Measurements from ENCODE around the gene ZDHHC18. TPM values are rescaled to one million over a fixed set of nuclear protein-coding genes. Genes with fewer than 3 reads are reported as not detected.

The ZDHHC18 gene, protein sequence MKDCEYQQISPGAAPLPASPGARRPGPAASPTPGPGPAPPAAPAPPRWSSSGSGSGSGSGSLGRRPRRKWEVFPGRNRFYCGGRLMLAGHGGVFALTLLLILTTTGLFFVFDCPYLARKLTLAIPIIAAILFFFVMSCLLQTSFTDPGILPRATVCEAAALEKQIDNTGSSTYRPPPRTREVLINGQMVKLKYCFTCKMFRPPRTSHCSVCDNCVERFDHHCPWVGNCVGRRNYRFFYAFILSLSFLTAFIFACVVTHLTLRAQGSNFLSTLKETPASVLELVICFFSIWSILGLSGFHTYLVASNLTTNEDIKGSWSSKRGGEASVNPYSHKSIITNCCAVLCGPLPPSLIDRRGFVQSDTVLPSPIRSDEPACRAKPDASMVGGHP
- 19.2 TPM for total RNA-seq

DNA sequence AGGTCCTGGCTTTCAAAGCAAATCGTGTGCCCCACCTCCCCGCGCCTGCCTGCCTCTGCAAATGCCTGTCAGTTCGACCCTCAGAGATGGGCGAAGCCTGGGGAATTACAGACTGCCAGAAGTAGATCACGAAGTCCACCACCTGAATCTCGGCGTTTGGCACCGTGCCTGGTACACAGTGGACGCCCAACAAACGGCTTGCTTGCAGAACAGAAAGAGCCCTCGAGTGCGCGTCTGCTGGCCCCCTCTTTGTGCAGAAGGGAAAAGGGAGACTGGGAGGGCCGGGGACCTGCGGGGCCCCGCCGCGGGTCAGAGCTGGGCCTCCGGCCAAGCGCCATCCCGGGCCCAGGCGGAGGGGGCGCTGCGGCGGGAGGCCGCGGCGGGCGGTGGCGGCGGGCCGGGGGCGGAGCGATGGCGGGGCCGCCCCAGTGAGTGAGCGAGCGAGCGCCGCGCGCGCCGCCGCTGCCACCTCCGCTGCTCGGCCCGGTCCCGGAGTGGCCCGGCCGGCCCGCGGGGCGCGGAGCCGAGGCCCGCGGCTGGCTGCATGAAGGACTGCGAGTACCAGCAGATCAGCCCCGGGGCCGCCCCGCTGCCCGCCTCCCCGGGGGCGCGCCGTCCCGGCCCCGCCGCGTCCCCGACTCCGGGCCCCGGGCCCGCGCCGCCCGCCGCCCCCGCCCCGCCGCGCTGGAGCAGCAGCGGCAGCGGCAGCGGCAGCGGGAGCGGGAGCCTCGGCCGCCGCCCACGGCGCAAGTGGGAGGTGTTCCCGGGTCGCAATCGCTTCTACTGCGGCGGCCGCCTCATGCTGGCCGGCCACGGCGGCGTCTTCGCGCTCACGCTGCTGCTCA, at the start of gene ZDHHC18:
Gene ZDHHC18, plus strand, starts transcription at position 428 of the 845 bp plus-strand sequence. Its CDS starts 117 bp downstream, at position 545.
- DNase-seq, result peak; percentile 48

DNA sequence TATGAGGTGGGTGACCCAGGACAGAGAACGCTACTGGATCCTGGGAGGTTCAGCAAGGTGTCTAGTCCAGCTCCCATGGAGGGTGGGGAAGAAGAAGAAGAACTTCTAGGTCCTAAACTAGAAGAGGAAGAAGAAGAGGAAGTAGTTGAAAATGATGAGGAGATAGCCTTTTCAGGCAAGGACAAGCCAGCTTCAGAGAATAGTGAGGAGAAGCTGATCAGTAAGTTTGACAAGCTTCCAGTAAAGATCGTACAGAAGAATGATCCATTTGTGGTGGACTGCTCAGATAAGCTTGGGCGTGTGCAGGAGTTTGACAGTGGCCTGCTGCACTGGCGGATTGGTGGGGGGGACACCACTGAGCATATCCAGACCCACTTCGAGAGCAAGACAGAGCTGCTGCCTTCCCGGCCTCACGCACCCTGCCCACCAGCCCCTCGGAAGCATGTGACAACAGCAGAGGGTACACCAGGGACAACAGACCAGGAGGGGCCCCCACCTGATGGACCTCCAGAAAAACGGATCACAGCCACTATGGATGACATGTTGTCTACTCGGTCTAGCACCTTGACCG, 47.3 kb upstream of the ZDHHC18 start:
- DNase-seq, result no peak

DNA sequence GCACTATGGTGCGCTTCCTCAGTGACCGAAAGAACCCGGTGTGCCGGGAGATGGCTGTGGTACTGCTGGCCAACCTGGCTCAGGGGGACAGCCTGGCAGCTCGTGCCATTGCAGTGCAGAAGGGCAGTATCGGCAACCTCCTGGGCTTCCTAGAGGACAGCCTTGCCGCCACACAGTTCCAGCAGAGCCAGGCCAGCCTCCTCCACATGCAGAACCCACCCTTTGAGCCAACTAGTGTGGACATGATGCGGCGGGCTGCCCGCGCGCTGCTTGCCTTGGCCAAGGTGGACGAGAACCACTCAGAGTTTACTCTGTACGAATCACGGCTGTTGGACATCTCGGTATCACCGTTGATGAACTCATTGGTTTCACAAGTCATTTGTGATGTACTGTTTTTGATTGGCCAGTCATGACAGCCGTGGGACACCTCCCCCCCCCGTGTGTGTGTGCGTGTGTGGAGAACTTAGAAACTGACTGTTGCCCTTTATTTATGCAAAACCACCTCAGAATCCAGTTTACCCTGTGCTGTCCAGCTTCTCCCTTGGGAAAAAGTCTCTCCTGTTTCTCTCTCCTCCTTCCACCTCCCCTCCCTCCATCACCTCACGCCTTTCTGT, 46.0 kb upstream of the ZDHHC18 start:
- no peak for DNase-seq

DNA sequence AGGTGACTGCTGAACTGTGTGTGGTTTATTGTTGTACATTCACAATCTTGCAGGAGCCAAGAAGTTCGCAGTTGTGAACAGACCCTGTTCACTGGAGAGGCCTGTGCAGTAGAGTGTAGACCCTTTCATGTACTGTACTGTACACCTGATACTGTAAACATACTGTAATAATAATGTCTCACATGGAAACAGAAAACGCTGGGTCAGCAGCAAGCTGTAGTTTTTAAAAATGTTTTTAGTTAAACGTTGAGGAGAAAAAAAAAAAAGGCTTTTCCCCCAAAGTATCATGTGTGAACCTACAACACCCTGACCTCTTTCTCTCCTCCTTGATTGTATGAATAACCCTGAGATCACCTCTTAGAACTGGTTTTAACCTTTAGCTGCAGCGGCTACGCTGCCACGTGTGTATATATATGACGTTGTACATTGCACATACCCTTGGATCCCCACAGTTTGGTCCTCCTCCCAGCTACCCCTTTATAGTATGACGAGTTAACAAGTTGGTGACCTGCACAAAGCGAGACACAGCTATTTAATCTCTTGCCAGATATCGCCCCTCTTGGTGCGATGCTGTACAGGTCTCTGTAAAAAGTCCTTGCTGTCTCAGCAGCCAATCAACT, 45.2 kb upstream of the ZDHHC18 start:
- DNase-seq, result no peak

DNA sequence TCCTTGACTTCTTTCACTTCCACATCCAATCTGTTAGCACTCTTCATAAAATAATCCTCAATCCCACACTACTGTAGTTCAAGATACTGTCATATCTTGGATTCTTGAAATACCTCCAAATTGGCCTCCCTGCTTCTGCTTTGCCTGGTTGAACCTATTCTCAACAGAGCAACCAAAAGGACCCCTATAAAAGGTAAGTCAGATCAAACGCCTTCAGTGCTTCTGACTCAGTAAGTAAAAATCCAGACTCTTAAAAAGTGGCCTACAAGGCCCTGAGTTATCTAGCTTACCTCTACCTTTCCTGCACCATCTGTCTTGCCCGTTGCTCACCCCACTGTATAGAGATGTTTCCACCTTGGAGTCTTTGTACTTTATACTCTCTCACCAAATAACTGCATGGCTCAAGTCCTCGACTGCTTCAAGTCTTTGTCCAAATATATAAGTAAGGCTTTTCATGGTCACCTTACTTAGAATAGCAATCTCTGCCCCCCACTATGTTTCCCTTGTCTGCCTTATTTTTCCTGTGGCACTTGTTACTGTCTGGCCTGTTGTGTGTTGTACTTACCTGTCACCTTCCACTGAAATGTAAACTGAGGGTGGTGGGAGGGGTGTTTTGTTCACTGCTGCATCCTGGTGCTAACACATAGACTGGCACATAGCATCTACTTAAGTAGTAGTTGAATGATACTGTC, 43.8 kb upstream of the ZDHHC18 start:
- DNase-seq, result no peak

DNA sequence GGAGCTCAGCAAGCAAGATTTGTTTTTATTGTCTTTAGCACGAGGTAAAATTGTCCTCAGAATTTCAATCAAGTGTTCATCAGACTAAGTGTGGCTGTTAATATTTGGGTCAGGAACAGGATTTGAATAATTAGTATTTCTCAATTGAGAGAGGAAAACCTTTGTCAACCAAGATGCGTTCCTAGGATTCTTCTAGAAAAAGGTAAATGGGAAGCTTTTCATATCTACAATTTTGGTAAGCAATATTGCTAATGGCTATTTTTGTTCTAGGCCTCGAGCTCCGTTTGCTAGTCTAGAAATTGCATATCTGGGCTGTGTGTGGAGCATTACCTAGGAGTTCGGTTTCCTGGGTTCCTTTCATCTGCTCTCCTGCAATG, 42.9 kb upstream of the ZDHHC18 start:
- DNase-seq, result no peak

DNA sequence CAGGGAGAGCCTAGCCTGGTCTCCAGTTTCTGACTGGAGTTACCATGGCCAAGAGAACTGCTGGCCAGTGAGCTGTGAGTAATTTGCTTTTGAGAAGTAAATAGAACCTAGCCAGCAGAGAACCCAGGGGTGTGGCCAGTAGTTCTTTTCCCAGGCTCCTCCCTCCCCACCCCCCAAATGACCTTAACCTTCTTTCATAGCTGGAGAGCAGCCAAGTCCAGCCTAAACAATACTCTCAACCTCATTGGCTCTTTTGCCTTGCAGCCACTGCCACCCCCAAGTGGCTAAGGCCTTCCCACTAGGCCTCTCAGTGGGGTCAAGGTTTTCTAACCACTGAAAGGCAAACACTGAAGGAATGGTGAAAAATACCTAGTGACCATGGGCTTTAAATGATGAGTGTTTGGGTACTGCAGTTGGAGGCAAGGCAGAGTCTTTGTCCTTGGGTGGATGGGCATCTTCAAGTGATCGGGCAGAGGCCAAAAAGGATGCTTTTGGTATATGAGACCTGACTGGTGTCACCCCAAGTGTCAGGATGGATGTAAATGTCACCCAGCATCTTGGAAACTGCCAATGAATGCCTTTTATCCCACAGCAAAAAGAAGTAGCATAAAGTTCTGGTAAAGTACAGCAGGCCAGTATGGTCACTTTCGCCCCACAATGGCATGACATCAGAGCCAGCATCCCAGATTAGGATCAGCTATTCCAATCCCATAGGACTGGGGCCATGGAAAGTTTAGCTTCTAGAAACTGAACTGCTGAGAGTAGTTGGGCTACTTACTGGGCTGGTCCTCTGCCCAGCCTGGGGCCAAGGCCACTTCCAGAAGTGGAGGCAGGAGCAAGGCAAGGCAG, 42.2 kb upstream of the ZDHHC18 start:
- DNase-seq, result peak; percentile 23

DNA sequence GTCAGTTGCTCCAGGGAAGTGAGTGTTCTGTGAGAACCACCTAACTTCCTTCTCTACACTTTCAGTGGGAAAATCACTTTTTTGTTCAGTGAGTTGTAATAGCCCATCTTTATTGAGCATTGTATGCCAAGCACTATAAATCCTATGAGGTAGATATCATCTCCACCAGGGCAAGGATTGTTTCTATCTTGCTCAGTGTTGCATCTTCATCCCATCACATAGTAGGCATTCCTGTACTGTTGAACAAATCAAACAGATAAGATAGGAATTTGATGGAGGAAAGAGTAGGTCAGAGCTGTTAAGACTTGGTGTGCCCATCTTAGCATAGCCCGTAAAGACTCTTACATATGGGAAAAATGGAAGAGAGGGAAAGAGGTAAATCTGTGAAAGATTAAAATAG, 41.6 kb upstream of the ZDHHC18 start:
- DNase-seq, result no peak

DNA sequence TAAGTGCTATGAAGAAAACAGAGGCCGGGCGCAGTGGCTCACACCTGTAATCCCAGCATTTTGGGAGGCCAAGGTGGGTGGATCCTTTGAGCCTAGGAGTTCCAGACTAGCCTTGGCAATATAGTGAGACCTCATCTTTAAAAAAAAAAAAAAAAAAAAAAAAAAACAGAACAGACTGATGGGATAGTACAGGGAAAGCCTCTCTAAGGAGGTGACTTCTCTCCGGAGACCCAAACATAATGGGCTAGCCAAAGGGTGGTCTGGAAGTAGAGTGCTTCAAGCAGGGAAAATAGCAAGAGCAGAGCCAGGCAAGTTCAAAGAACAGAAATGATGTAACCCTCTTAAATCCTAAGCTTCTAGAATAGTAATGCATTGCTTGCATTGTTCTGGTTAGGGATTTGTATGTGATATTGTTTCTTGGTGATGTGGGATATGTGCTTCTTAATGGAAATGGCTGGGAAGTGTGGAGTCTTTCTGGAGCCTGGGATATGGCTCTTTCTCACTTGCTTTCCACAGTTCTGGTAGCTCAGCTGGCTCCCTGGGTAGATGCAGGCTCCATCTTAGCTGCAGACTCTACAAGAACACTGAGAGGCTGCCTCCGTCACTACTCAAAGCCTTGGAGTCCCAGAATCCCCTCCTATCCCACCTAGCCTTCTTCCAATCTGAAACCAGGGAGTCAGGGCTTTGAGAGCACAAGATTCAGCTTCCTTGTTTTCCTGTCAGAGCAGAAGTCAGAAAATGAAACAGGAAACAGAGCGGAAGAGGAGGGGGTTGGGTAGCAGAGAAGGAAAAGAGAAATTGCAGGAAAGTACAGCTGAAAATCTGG, 40.7 kb upstream of the ZDHHC18 start:
- no peak for DNase-seq

DNA sequence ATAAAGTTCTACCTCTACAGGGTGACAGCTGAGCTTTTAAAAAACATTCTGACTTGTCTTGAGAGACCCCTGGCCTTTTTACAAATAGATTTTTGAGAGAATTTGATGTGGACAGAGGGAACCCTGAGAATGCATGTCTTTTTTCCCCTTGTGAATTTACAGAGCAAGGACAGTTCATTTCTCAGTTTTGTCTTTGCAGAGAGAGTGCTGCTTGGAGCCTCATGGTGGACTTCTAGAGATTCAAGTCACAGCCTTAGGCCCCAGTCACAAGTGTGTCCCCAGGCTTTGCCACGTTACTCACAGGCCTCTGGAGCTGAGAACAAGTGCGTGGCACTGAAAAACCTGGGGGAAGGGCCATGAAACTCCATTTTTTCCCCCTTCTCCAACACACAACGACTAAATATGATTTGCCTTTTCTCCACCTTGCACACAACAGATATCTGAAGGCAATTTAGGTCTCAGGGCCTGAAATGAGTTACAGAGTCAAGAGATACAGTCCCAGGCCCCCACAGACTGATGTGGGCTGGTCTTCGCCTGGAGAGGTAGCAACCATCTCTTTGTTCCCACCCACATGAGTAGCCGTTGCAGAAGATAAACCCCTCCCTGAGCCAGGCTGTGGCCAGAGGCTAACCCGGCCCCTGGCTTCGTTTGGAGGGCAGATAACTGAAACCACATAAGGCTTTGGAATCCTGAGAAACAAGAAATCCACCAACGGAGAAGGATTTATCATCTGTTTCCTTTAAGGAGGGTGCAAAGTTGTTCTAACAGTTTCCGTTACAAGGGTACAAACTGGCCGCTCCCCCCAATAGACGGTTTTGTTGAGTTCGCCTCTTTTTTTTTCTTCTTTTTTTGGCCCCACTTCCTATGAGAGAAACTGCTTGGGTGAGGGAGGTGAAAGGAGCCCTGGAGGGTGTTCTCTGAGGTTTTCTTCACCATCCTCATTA, 39.8 kb upstream of the ZDHHC18 start:
- DNase-seq, result peak; percentile 9

DNA sequence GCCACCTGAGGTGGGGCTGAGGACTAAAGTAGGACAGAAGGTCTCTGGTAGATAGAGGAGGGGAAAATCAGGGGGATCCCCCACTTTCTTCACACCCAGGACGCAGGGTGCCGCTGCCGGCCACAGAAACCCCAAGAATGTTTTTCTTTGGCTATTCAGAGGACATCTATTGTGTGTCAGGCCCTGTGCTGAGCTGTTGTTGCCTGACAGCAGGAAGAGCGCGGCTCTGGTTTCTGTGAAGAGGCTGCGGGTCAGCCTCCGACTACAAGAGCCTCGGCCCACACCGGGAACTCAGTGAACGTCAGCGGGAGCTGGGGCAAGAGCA, 39.1 kb upstream of the ZDHHC18 start:
- DNase-seq, result peak; percentile 53

DNA sequence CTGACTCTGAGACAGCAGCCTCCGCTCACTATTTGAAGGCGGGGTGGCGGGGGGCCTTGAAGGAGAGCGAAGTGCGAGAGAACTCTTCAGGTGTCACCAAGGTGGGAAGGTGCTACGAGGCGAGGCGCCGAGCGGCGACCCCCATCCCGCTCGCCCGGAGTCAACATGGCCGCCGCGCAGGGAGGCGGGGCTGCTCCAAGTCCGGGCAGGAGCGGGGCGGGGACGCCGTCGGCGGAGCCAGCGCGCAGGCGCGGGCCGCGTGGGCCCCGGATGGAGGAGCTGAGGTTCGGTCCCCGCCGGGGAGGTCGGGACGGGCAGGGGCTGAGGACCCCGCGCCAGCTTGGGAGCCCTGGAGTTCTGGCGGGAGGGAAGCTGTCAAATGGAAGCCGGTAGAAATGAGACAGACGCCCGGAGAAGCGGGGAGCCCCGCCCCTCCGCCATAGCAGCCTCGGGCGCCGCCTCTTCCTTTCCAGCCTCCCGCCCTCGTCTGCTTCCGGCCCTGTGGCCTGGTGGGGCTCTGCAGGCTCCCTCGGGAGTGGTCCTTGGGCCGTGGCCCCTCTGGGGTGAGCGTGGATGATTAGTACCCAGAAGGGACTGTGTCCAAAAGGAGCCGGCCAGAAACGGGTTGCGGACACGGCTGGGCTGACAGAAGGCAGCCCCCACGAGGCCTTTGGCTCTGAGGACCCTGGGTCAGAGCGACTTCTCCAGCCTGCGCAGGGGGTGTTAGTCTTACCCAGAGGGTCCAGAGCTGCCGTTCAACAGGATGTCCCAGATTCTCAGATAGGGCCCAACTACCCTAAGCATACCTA, 38.6 kb upstream of the ZDHHC18 start, which contains the start of gene PIGV:
Gene PIGV, plus strand, starts transcription at position 245 of the 809 bp plus-strand sequence. CDS start 2,866 bp downstream, outside the sequence.
- peak; percentile 83 for DNase-seq

DNA sequence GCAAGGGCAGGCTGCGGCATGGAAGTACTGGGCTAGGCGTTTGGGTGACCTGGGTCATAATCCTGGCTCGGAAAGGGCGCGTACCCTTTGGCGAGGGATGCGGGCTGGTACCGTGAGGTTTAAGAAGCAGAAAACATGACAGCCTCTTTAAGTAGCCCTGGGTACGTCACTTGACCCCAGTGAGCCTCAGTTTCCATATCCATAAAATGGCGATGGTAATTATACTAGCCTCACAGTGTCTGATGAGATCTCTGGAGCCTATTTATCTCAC, 38.0 kb upstream of the ZDHHC18 start:
- DNase-seq, result no peak

DNA sequence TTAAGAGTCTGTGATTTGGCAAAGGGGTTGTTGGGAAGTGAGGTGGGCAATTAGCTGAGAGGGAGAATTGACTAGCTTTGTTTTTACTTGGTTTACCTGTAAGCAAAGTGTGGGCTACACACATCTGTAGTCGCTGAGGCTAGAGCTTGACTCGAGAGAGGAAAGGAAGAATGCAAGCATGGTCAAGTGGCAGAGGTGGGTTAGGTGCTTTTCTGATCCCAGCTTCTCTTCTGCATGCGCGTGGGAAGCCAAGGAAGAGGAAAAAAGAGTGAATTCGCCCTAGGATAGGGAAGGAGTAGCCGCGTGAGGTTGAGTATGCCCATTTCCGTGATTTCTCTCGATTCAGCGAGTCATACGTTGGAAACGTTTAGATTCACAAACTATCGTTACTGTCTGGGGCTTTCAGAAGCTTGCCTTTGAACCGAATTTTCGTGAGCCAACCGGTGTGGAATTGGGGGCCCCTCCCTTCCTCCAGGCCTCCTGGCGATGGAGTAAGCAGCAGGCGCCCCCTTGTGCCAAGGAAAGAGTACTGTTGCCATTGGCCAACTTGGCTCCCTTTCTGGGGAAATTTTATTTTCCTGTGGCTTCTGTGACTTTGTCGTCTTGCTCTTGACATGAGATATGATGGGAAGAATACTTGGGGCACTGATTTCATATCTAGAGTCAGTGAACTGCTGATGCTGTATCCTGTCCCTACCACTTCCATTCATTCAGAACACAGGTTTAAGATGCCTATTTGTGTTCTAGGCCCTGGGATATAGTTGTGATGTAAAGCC, 37.5 kb upstream of the ZDHHC18 start:
- peak; percentile 71 for DNase-seq

DNA sequence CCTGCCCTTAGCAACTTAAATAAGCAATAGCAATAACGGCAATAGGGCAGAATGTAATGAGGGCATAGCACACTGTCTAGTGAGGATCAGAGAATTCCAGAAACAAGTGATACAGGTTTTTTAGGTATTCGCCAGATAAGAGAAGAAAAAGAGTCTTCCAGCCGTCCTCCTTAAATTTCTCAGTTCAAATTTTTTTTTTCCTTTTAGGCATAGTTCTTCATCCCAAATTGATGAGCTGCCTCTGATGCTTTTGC, 36.9 kb upstream of the ZDHHC18 start:
- DNase-seq, result no peak

DNA sequence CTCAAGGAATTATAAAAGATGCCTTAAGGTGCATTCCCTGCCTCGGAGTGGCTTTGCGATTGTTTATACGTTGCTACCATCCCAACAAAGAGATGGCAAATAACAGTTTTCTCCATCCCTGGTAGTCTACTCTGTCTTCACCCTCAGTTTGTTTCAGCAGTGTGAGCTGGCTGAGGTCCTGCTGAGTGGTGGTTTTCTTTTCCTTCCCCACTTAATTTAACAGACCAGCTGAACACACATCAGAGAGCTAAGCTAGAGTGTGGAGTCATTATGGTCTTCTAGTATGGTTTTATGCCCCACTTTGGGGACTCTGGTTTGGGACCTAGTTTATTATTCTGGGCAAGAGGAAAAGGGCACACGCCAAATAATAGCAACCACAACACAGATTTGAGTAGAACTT, 36.6 kb upstream of the ZDHHC18 start:
- no peak for DNase-seq

DNA sequence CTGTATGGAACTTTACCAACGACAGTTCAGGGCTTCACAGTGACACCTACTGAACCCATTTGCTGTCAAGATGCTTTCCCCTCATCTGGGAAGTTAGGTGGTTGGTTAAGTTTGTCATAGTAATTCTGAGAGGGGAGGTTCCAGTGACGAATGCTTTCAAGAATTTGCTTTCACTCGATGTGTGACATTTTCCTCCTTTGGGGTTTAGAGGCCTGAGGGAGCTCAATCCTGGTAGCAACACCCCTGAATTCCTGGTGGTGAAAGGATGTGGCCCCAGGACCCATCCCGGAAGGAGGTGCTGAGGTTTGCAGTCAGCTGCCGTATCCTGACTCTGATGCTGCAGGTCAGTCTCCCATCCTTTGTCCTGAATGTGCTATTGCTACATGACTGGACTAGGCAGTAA, 35.9 kb upstream of the ZDHHC18 start:
- no peak for DNase-seq

DNA sequence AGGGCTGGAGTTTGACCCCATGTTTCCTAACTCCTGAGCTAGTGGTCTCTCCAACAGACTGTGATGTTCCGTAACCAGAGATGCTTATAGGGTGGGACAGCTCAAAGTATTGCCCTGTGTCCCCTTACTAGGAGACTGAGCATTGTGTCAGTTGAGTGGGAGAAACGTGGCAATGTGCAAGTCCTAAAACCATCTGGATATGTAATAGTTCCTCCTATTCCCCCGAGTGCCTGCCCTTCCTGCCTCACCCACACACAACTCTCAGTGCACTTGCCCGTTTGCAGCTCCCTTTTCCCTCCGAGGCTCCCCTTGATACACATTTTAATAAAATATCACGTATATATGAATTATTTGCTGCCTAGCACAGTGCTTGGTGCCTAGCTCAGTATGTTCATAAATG, 35.3 kb upstream of the ZDHHC18 start:
- no peak for DNase-seq

Data from occipital lobe (tissue), 2 donors.